ENCODE results near the gene FBXL15.

Gene FBXL15

GRCh38 chr10:102457591-102458150 lies 37.0 kb downstream of the FBXL15 start:
- no peak for DNase-seq (ENCODE audit: low spot score)

- DNase-seq (ENCODE audit: low spot score) = no peak
Observed at GRCh38 chr10:102458656-102459055, 38.0 kb downstream of the FBXL15 start.

- no peak for DNase-seq (ENCODE audit: low spot score)
Observed at GRCh38 chr10:102460836-102461186, 40.2 kb downstream of the FBXL15 start.

GRCh38 chr10:102461187-102462054 lies 40.8 kb downstream of the FBXL15 start:
- DNase-seq (ENCODE audit: low spot score) = peak; percentile 90

GRCh38 chr10:102462512-102463054 lies 41.9 kb downstream of the FBXL15 start:
- DNase-seq (ENCODE audit: low spot score) = no peak

GRCh38 chr10:102463983-102464382 lies 43.3 kb downstream of the FBXL15 start:
- DNase-seq (ENCODE audit: low spot score) = no peak

GRCh38 chr10:102465466-102465865 lies 44.8 kb downstream of the FBXL15 start:
- no peak for DNase-seq (ENCODE audit: low spot score)

- DNase-seq (ENCODE audit: low spot score) = no peak
Observed at GRCh38 chr10:102467318-102467717, 46.7 kb downstream of the FBXL15 start.

- no peak for DNase-seq (ENCODE audit: low spot score)
Observed at GRCh38 chr10:102467971-102468438, 47.4 kb downstream of the FBXL15 start.

- DNase-seq (ENCODE audit: low spot score) = no peak
Observed at GRCh38 chr10:102468683-102469082, 48.0 kb downstream of the FBXL15 start.

- no peak for DNase-seq (ENCODE audit: low spot score)
Observed at GRCh38 chr10:102470579-102471546, 50.2 kb downstream of the FBXL15 start.

All from COLO829 (cell line).